A549 treated with ZK216348 at 1 μM for 4 hours (cell line): ENCODE results near the gene ROBO2. TPM values are rescaled to one million over a fixed set of nuclear protein-coding genes. Genes with fewer than 3 reads are reported as not detected.

Experiments
- total RNA-seq: library from RNA; stranded (reverse); fragments of 200-300 nt; extraction: Qiagen RNA extraction; gene quantifications from 5 replicates; pipeline ENCODE4 v1.2.3, GENCODE V29; 2022; ENCODE audit warnings: low read depth

ROBO2 gene, protein sequence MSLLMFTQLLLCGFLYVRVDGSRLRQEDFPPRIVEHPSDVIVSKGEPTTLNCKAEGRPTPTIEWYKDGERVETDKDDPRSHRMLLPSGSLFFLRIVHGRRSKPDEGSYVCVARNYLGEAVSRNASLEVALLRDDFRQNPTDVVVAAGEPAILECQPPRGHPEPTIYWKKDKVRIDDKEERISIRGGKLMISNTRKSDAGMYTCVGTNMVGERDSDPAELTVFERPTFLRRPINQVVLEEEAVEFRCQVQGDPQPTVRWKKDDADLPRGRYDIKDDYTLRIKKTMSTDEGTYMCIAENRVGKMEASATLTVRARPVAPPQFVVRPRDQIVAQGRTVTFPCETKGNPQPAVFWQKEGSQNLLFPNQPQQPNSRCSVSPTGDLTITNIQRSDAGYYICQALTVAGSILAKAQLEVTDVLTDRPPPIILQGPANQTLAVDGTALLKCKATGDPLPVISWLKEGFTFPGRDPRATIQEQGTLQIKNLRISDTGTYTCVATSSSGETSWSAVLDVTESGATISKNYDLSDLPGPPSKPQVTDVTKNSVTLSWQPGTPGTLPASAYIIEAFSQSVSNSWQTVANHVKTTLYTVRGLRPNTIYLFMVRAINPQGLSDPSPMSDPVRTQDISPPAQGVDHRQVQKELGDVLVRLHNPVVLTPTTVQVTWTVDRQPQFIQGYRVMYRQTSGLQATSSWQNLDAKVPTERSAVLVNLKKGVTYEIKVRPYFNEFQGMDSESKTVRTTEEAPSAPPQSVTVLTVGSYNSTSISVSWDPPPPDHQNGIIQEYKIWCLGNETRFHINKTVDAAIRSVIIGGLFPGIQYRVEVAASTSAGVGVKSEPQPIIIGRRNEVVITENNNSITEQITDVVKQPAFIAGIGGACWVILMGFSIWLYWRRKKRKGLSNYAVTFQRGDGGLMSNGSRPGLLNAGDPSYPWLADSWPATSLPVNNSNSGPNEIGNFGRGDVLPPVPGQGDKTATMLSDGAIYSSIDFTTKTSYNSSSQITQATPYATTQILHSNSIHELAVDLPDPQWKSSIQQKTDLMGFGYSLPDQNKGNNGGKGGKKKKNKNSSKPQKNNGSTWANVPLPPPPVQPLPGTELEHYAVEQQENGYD (N-terminal part only)
- not detected in 5 replicates for total RNA-seq

DNA sequence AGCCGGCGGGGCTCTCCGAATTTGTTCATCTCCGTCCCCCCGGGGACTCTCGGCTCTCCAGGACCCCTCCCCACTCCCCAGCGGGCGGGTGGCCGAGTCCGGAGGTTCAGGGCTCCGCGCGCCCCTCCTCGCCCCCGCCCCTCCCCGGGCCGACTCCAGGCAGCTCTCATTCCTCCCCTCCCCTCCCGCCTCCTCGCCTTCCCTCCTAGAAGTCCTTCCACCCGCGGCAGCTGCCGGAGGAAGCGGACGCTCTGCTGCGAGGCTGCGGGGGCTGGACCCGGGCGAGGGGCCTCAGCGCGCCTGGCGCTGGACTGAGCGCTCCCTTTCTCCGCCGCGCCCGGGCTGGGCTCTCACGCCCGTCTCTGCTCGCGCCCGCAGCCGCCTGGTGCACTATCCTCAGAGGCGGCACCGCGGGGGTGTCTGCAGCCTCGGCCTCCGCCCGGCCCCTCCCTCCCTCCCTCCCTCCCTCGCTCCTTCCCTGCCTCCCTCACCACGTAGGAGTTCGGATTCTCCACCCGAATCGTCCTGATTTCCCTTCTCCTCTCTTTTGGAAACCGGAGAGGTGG, at the start of gene ROBO2:
ROBO2 (plus strand) TSS at position 494 of the 566 bp plus-strand sequence. CDS start 687 bp downstream, outside the sequence.

